Stimulated activated CD4-positive, alpha-beta T cell treated with anti-CD3 and anti-CD28 coated beads, Interleukin-4, amount 100 ng/mL, for 24 hours (primary cell): Measurements from ENCODE around the gene FLT3.
A peak's percentile ranks its signal among the peaks of the same experiment; 100 is the strongest.
"Not testable (repeated sequence)": the region's sequence is repeated elsewhere in the genome, so short reads cannot be mapped to it uniquely, and the experiment has no call there.

Experiments used
- DNase-seq: peaks from one replicate; pipeline ENCODE4 v3.0.0-alpha.2; 2020

FLT3 gene

GRCh38 chr13:28100150-28101121, at the start of gene FLT3:
FLT3 (minus strand) TSS chr13:28100576; CDS start chr13:28100510, 66 bp downstream.
- peak; percentile 18 for DNase-seq

- peak; percentile 16 for DNase-seq
These were observed 47.1 kb upstream of the FLT3 start for GRCh38 chr13:28147495-28147894.

GRCh38 chr13:28145049-28145448, 44.7 kb upstream of the FLT3 start:
- no peak for DNase-seq

GRCh38 chr13:28141542-28141941, 41.2 kb upstream of the FLT3 start:
- not testable (repeated sequence) for DNase-seq

GRCh38 chr13:28140433-28141125, 40.2 kb upstream of the FLT3 start:
- no peak for DNase-seq

- DNase-seq, result peak; percentile 89
These were observed 38.5 kb upstream of the FLT3 start for GRCh38 chr13:28138756-28139470.

GRCh38 chr13:28138012-28138755, 37.8 kb upstream of the FLT3 start, which contains the start of gene PAN3:
PAN3 (plus strand) TSS chr13:28138545; CDS start chr13:28138658, 113 bp downstream.
- DNase-seq, result peak; percentile 91

GRCh38 chr13:28137596-28137995, 37.2 kb upstream of the FLT3 start:
- no peak for DNase-seq

GRCh38 chr13:28136916-28137315, 36.5 kb upstream of the FLT3 start:
- no peak for DNase-seq

- no peak for DNase-seq
These were observed 31.3 kb upstream of the FLT3 start for GRCh38 chr13:28131646-28132045.

- DNase-seq, result no peak
These were observed 29.7 kb upstream of the FLT3 start for GRCh38 chr13:28129911-28130693.

GRCh38 chr13:28128926-28129325, 28.6 kb upstream of the FLT3 start:
- DNase-seq, result no peak

- DNase-seq, result no peak
These were observed 27.7 kb upstream of the FLT3 start for GRCh38 chr13:28128030-28128429.

- DNase-seq, result no peak
These were observed 20.8 kb upstream of the FLT3 start for GRCh38 chr13:28121224-28121623.

GRCh38 chr13:28120317-28120716, 19.9 kb upstream of the FLT3 start:
- no peak for DNase-seq

GRCh38 chr13:28117689-28118377, 17.5 kb upstream of the FLT3 start:
- no peak for DNase-seq

GRCh38 chr13:28116736-28117135, 16.4 kb upstream of the FLT3 start:
- no peak for DNase-seq

GRCh38 chr13:28110414-28110813, 10.0 kb upstream of the FLT3 start:
- no peak for DNase-seq

- DNase-seq, result no peak
These were observed 6.6 kb upstream of the FLT3 start for GRCh38 chr13:28106976-28107375.

GRCh38 chr13:28101886-28102285, 1.5 kb upstream of the FLT3 start:
- DNase-seq, result not testable (repeated sequence)
